Keratinocyte (primary cell): ENCODE measurements around the gene MLPH. TPM values are rescaled to one million over a fixed set of nuclear protein-coding genes. Genes with fewer than 3 reads are reported as not detected.

Experiments
- DNase-seq: peaks from one replicate; pipeline ENCODE4 v3.0.0-alpha.2; 2011; ENCODE audit warnings: low read depth, missing footprints, low spot score
- FAIRE-seq: peaks from 2 replicates; lab custom pipeline; 2011; peaks lifted over from hg19 to GRCh38; lab: Jason Lieb, UNC
- H2AFZ ChIP-seq: 2 replicates; pipeline ENCODE4 v1.6.0; 2012; ENCODE audit warnings: low read length, control low read depth, inconsistent platforms; ENCODE audit not compliant: control insufficient read depth
- H3K27ac ChIP-seq: 2 replicates; pipeline ENCODE4 v1.5.1; 2011; ENCODE audit warnings: low read length; ENCODE audit not compliant: control insufficient read depth, insufficient read depth
- H3K27me3 ChIP-seq: 3 replicates; pipeline ENCODE4 v1.6.0; 2011; ENCODE audit warnings: low read length; ENCODE audit not compliant: control insufficient read depth, insufficient read depth; ENCODE audit errors: extremely low read depth
- H3K36me3 ChIP-seq, 2 experiments: 2 replicates in 1 of 2; 3 replicates in 1 of 2; pipeline ENCODE4 v1.5.1; 2011; ENCODE audit warnings: low read length in 2 of 2, mild to moderate bottlenecking in 1 of 2; ENCODE audit not compliant: control insufficient read depth in 2 of 2, insufficient read depth in 2 of 2; ENCODE audit errors: extremely low read depth in 1 of 2
- H3K4me1 ChIP-seq: 3 replicates; pipeline ENCODE4 v1.5.1; 2011; ENCODE audit warnings: low read length; ENCODE audit not compliant: control insufficient read depth, insufficient read depth; ENCODE audit errors: extremely low read depth
- H3K4me2 ChIP-seq: 3 replicates; pipeline ENCODE4 v1.6.0; 2011; ENCODE audit warnings: low read depth, low read length; ENCODE audit not compliant: control insufficient read depth, insufficient read depth; ENCODE audit errors: extremely low read depth
- H3K4me3 ChIP-seq, 3 experiments: fragments of 200-600 bp in 1 of 3; sonication (generic) in 1 of 3; 2 replicates in 2 of 3; 3 replicates in 1 of 3; pipeline ENCODE4 v1.5.1; 2011 to 2016; ENCODE audit warnings: low read length in 3 of 3, mild to moderate bottlenecking in 3 of 3, control low read depth in 2 of 3, inconsistent platforms in 1 of 3, low read depth in 1 of 3, mixed read lengths in 1 of 3, mixed run types in 1 of 3, moderate library complexity in 1 of 3; ENCODE audit not compliant: control insufficient read depth in 2 of 3, insufficient read depth in 2 of 3; ENCODE audit errors: extremely low read depth in 1 of 3
- H3K79me2 ChIP-seq: 2 replicates; pipeline ENCODE4 v1.6.0; 2012; ENCODE audit warnings: low read length; ENCODE audit not compliant: control insufficient read depth, insufficient read depth
- H3K9ac ChIP-seq: 3 replicates; pipeline ENCODE4 v1.6.0; 2011; ENCODE audit warnings: low read length; ENCODE audit not compliant: control insufficient read depth, insufficient read depth; ENCODE audit errors: extremely low read depth
- H3K9me1 ChIP-seq: 3 replicates; pipeline ENCODE4 v1.6.0; 2011; ENCODE audit warnings: low read length; ENCODE audit not compliant: control insufficient read depth, insufficient read depth; ENCODE audit errors: extremely low read depth
- H3K9me3 ChIP-seq: 2 replicates; pipeline ENCODE4 v1.5.1; 2012; ENCODE audit warnings: low read depth, low read length; ENCODE audit not compliant: control insufficient read depth
- H4K20me1 ChIP-seq: 3 replicates; pipeline ENCODE4 v1.6.0; 2011; ENCODE audit warnings: low read length; ENCODE audit not compliant: control insufficient read depth, insufficient read depth; ENCODE audit errors: extremely low read depth
- CTCF ChIP-seq, 3 experiments: IDR thresholded peaks in 1 of 3; conservative IDR thresholded peaks in 1 of 3; optimal IDR thresholded peaks in 1 of 3; 2 replicates in 2 of 3; 3 replicates in 1 of 3; pipeline versions ENCODE3 to v1.5.1; 2011; ENCODE audit warnings: low read length in 3 of 3, mild to moderate bottlenecking in 3 of 3, moderate library complexity in 2 of 3, control low read depth in 1 of 3, inconsistent platforms in 1 of 3; ENCODE audit not compliant: insufficient read depth in 2 of 3; ENCODE audit errors: extremely low read depth in 1 of 3
- EZH2 ChIP-seq: IDR thresholded peaks from one replicate; pipeline ENCODE4 v1.6.1; 2012; ENCODE audit warnings: inconsistent platforms, mild to moderate bottlenecking, low read length, moderate library complexity
- dilution Hi-C: fragments of 300-500 bp; cut with MboI; formaldehyde crosslinking; loops from one replicate; pipeline ENCODE4 v1.7.0; 2020; ENCODE audit warnings: low sequenced_read_pairs; ENCODE audit not compliant: extremely low pct_ligation_motif_present
- polyA plus RNA-seq, 5 experiments: library from polyadenylated mRNA; depleted of rRNA in 3 of 5; stranded (reverse) in 3 of 5; stranded (forward) in 1 of 5; unstranded in 1 of 5; fragments of >200 nt; gene quantifications; 1 replicate in 1 of 5; 2 replicates in 3 of 5; 3 replicates in 1 of 5; pipeline versions ENCODE4 v1.2.1 to v1.2.3, GENCODE V29; 2011 to 2012; ENCODE audit warnings: missing spikeins in 2 of 5, low read depth in 1 of 5, low replicate concordance in 1 of 5

MLPH gene
- polyA plus RNA-seq, 1 donor (not counting 4 experiments of a cell fraction or from before 2014, with no cell fraction given), result 0.67 TPM

GRCh38 chr2:237447496-237447895 is 39.6 kb upstream of the MLPH start:
- no peaks in the 10 kb centered on the region for H3K36me3 ChIP-seq
- no peak overlapping the region for H3K9ac ChIP-seq
- DNase-seq, result no peak
- dilution Hi-C loops, result no loop called here
- TF ChIP-seq CTCF (optimal IDR thresholded peaks at IDR 0.05 in 1 of 3, IDR thresholded peaks at IDR 0.05 in 1 of 3, conservative IDR thresholded peaks at IDR 0.05 in 1 of 3; ENCODE audit: extremely low read depth in 1 of 3, insufficient read depth in 2 of 3, low read length in 3 of 3) (no peak), EZH2 (no peak)
- no peak overlapping the region for H3K27ac ChIP-seq
- H3K27me3 ChIP-seq, result peaks cover 2% of the 10 kb centered on the region
- no peak for FAIRE-seq
- no peaks in the 10 kb centered on the region for H3K4me1 ChIP-seq
- H3K79me2 ChIP-seq, result no peaks in the 10 kb centered on the region
- H3K9me1 ChIP-seq, result no peaks in the 10 kb centered on the region
- no peak overlapping the region for H3K4me3 ChIP-seq
- no peak overlapping the region for H2AFZ ChIP-seq
- no peaks in the 10 kb centered on the region for H3K9me3 ChIP-seq
- H4K20me1 ChIP-seq, result no peaks in the 10 kb centered on the region
- H3K4me2 ChIP-seq, result no peak overlapping the region

- FAIRE-seq (no peak), DNase-seq (no peak)
- dilution Hi-C loops, result no loop called here
- Histone ChIP-seq H3K4me3 (no peak overlapping the region), H3K27ac (no peak overlapping the region), H3K9ac (no peak overlapping the region), H3K27me3 (peaks cover 6% of the 10 kb centered on the region), H3K4me1 (no peaks in the 10 kb centered on the region), H3K36me3 (no peaks in the 10 kb centered on the region), H4K20me1 (no peaks in the 10 kb centered on the region), H3K9me3 (no peaks in the 10 kb centered on the region), H3K9me1 (no peaks in the 10 kb centered on the region), H3K79me2 (no peaks in the 10 kb centered on the region), H3K4me2 (no peak overlapping the region), H2AFZ (no peak overlapping the region)
- TF ChIP-seq CTCF (optimal IDR thresholded peaks at IDR 0.05 in 1 of 3, IDR thresholded peaks at IDR 0.05 in 1 of 3, conservative IDR thresholded peaks at IDR 0.05 in 1 of 3; ENCODE audit: extremely low read depth in 1 of 3, insufficient read depth in 2 of 3, low read length in 3 of 3), result no peak
- no peak for TF ChIP-seq EZH2
Measured at GRCh38 chr2:237448171-237448570, 38.9 kb upstream of the MLPH start.
